Neural crest cell (in vitro differentiated cells): ENCODE data around the gene SLC44A5. TPM values are rescaled to one million over a fixed set of nuclear protein-coding genes. Genes with fewer than 3 reads are reported as not detected.
"Not testable (repeated sequence)": the region's sequence is repeated elsewhere in the genome, so short reads cannot be mapped to it uniquely, and the experiment has no call there.

ENCODE experiments used
- DNase-seq: peaks from one replicate; pipeline ENCODE4 v3.0.0; 2021; ENCODE audit warnings: low read depth, mixed read lengths, low spot score
- H3K27ac Mint-ChIP-seq: one replicate; pipeline ENCODE4 v1.8.0; 2021; ENCODE audit warnings: mild to moderate bottlenecking, mixed read lengths; ENCODE audit not compliant: unreplicated experiment
- H3K27me3 Mint-ChIP-seq: 2 replicates; pipeline ENCODE4 v1.8.0; 2021; ENCODE audit warnings: low read depth, mild to moderate bottlenecking, mixed read lengths
- H3K36me3 Mint-ChIP-seq: 2 replicates; pipeline ENCODE4 v1.8.0; 2021; ENCODE audit warnings: low read depth, mild to moderate bottlenecking, mixed read lengths
- H3K4me1 Mint-ChIP-seq: 2 replicates; pipeline ENCODE4 v1.8.0; 2021; ENCODE audit warnings: mixed read lengths
- H3K4me3 Mint-ChIP-seq: one replicate; pipeline ENCODE4 v1.8.0; 2021; ENCODE audit warnings: mild to moderate bottlenecking, mixed read lengths
- H3K9me3 Mint-ChIP-seq: 2 replicates; pipeline ENCODE4 v1.8.0; 2021; ENCODE audit warnings: mixed read lengths
- total RNA-seq: library from RNA; stranded (reverse); gene quantifications from 2 replicates; pipeline ENCODE4 v1.2.1, GENCODE V29; 2021
- TF ChIP-seq, protein P1 (sequence below): fragments of 200-600 bp; sonication (generic); conservative IDR thresholded peaks from 2 replicates; pipeline ENCODE4 v1.5.0; 2021; ENCODE audit warnings: antibody characterized with exemption, mild to moderate bottlenecking

SLC44A5 gene
- total RNA-seq, 1 donor from 2014 or later = 9.7 TPM

GRCh38 chr1:75273110-75273509 lies 337.8 kb downstream of the SLC44A5 start:
- Mint-ChIP-seq H3K4me1 (no peaks in the 10 kb centered on the region), H3K27ac (no peak overlapping the region), H3K9me3 (no peaks in the 10 kb centered on the region), H3K4me3 (no peak overlapping the region), H3K27me3 (no peaks in the 10 kb centered on the region), H3K36me3 (peaks cover 17% of the 10 kb centered on the region)
- TF ChIP-seq, protein P1, sequence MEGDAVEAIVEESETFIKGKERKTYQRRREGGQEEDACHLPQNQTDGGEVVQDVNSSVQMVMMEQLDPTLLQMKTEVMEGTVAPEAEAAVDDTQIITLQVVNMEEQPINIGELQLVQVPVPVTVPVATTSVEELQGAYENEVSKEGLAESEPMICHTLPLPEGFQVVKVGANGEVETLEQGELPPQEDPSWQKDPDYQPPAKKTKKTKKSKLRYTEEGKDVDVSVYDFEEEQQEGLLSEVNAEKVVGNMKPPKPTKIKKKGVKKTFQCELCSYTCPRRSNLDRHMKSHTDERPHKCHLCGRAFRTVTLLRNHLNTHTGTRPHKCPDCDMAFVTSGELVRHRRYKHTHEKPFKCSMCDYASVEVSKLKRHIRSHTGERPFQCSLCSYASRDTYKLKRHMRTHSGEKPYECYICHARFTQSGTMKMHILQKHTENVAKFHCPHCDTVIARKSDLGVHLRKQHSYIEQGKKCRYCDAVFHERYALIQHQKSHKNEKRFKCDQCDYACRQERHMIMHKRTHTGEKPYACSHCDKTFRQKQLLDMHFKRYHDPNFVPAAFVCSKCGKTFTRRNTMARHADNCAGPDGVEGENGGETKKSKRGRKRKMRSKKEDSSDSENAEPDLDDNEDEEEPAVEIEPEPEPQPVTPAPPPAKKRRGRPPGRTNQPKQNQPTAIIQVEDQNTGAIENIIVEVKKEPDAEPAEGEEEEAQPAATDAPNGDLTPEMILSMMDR = no peak
- DNase-seq = no peak

DNA sequence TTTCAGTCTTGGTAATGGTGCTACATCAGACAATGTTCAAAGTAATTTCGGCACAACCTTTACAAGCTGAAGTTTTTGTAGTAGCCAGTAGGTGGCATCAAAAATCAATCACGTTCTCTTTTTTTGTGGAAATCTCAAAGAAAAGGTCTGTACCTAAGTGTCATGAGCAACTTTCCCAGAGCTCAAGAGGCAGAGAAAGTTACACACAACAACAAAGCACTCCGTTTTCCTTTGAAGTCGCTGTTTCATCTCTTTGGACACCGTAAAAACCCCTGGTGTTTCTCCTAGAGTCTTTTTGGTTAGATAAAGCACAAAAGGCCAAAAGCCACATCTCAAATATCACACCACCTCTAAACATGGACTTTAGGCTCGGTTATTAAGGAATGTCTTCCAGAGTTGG lies 345.1 kb downstream of the SLC44A5 start:
- TF ChIP-seq, protein P1 = peak; percentile 77
- Mint-ChIP-seq H3K4me1 (no peaks in the 10 kb centered on the region), H3K36me3 (peaks cover 6% of the 10 kb centered on the region), H3K9me3 (no peaks in the 10 kb centered on the region), H3K27ac (no peak overlapping the region), H3K27me3 (no peaks in the 10 kb centered on the region), H3K4me3 (no peak overlapping the region)
- peak; percentile 7 for DNase-seq

GRCh38 chr1:75264112-75264511 lies 346.8 kb downstream of the SLC44A5 start:
- Mint-ChIP-seq H3K36me3 (peaks cover 10% of the 10 kb centered on the region), H3K4me1 (no peaks in the 10 kb centered on the region), H3K27me3 (no peaks in the 10 kb centered on the region), H3K27ac (no peak overlapping the region), H3K4me3 (no peak overlapping the region), H3K9me3 (no peaks in the 10 kb centered on the region)
- TF ChIP-seq, protein P1 = no peak
- no peak for DNase-seq

DNA sequence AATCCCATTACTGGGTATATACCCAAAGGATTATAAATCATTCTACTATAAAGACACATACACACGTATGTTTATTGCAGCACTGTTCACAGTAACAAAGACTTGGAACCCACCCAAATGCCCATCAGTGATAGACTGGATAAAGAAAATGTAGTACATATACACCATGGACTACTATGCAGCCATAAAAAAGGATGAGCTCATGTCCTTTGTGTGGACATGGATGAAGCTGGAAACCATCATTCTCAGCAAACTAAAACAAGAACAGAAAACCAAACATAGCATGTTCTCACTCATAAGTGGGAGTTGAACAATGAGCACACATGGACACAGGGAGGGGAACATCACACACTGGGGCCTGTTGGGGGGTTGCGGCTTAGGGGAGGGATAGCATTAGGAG lies 347.3 kb downstream of the SLC44A5 start:
- DNase-seq, H3K27me3 Mint-ChIP-seq, H3K4me3 Mint-ChIP-seq, H3K4me1 Mint-ChIP-seq, H3K9me3 Mint-ChIP-seq, H3K27ac Mint-ChIP-seq: not testable (repeated sequence)
- peaks cover 11% of the 10 kb centered on the region for H3K36me3 Mint-ChIP-seq

DNA sequence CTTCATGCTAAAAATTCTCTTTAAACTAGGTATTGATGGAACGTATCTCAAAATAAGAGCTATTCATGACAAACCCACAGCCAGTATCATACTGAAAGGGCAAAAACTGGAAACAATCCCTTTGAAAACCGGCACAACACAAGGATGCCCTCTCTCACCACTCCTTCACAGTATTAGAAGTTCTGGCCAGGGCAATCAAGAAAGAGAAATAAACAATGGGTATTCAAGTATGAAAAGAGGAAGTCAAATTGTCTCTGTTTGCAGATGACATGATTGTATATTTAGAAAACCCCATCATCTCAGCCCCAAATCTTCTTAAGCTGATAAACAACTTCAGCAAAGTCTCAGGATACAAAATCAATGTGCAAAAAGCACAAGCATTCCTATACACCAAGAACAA lies 349.0 kb downstream of the SLC44A5 start:
- DNase-seq, H3K36me3 Mint-ChIP-seq, H3K4me3 Mint-ChIP-seq, H3K27ac Mint-ChIP-seq, H3K4me1 Mint-ChIP-seq, H3K9me3 Mint-ChIP-seq, H3K27me3 Mint-ChIP-seq: not testable (repeated sequence)

GRCh38 chr1:75258351-75258750 lies 352.6 kb downstream of the SLC44A5 start:
- Mint-ChIP-seq H3K4me1 (no peaks in the 10 kb centered on the region), H3K9me3 (no peaks in the 10 kb centered on the region), H3K27ac (no peak overlapping the region)

More at GRCh38 chr1:75258351-75258750, 352.6 kb downstream of the SLC44A5 start:
- DNase-seq = no peak
- Mint-ChIP-seq H3K36me3 (peaks cover 7% of the 10 kb centered on the region), H3K4me3 (no peak overlapping the region), H3K27me3 (no peaks in the 10 kb centered on the region)
- TF ChIP-seq, protein P1 = no peak
